ENCODE measurements around the gene ZNF277.

Gene ZNF277

GRCh38 chr7:112255388-112255720 lies 48.9 kb downstream of the ZNF277 start:
- no peak for FAIRE-seq

GRCh38 chr7:112257073-112257472 lies 50.6 kb downstream of the ZNF277 start:
- no peak for FAIRE-seq

GRCh38 chr7:112260911-112261310 lies 54.4 kb downstream of the ZNF277 start:
- no peak for FAIRE-seq

GRCh38 chr7:112262036-112262435 lies 55.5 kb downstream of the ZNF277 start:
- no peak for FAIRE-seq

- FAIRE-seq = no peak
Observed at GRCh38 chr7:112262855-112263487, 56.5 kb downstream of the ZNF277 start.

- no peak for FAIRE-seq
Observed at GRCh38 chr7:112263519-112263918, 57.0 kb downstream of the ZNF277 start.

GRCh38 chr7:112266141-112266540 lies 59.6 kb downstream of the ZNF277 start:
- FAIRE-seq = no peak

- peak; percentile 73 for FAIRE-seq
Observed at GRCh38 chr7:112266595-112267270, 60.2 kb downstream of the ZNF277 start.

GRCh38 chr7:112267944-112268691 lies 61.6 kb downstream of the ZNF277 start:
- no peak for FAIRE-seq

GRCh38 chr7:112271162-112271561 lies 64.7 kb downstream of the ZNF277 start:
- no peak for FAIRE-seq

GRCh38 chr7:112272921-112273561 lies 66.5 kb downstream of the ZNF277 start:
- no peak for FAIRE-seq

GRCh38 chr7:112279042-112279441 lies 72.5 kb downstream of the ZNF277 start:
- FAIRE-seq = no peak

- FAIRE-seq = no peak
Observed at GRCh38 chr7:112280267-112280666, 73.8 kb downstream of the ZNF277 start.

- no peak for FAIRE-seq
Observed at GRCh38 chr7:112282476-112283188, 76.1 kb downstream of the ZNF277 start.

GRCh38 chr7:112283382-112283910 lies 77.0 kb downstream of the ZNF277 start:
- no peak for FAIRE-seq

- FAIRE-seq = no peak
Observed at GRCh38 chr7:112286250-112287086, 80.0 kb downstream of the ZNF277 start.

GRCh38 chr7:112288301-112288700 lies 81.8 kb downstream of the ZNF277 start:
- FAIRE-seq = no peak

- no peak for FAIRE-seq
Observed at GRCh38 chr7:112290065-112290464, 83.6 kb downstream of the ZNF277 start.

GRCh38 chr7:112292162-112292561 lies 85.7 kb downstream of the ZNF277 start:
- FAIRE-seq = no peak

- FAIRE-seq = no peak
Observed at GRCh38 chr7:112293416-112293815, 86.9 kb downstream of the ZNF277 start.

GRCh38 chr7:112296432-112296831 lies 89.9 kb downstream of the ZNF277 start:
- no peak for FAIRE-seq

- no peak for FAIRE-seq
Observed at GRCh38 chr7:112297681-112298080, 91.2 kb downstream of the ZNF277 start.
